22Rv1 (cell line): ENCODE data around the gene COL23A1.
"Not testable (repeated sequence)": the region's sequence is repeated elsewhere in the genome, so short reads cannot be mapped to it uniquely, and the experiment has no call there.

Source experiments
- CTCF ChIP-seq: fragments of 450-650 bp; IDR thresholded peaks from 2 replicates; pipeline ENCODE4 v1.5.1; 2017; ENCODE audit warnings: mild to moderate bottlenecking
- ZFX ChIP-seq: fragments of 450-650 bp; IDR thresholded peaks from 2 replicates; pipeline ENCODE4 v1.6.1; 2017; ENCODE audit warnings: antibody characterized with exemption, borderline replicate concordance

- TF ChIP-seq CTCF, ZFX: not testable (repeated sequence)
These were observed 392.0 kb downstream of the COL23A1 start for GRCh38 chr5:178198151-178198550.
